ENCODE measurements around the gene TMEM186.

DNA sequence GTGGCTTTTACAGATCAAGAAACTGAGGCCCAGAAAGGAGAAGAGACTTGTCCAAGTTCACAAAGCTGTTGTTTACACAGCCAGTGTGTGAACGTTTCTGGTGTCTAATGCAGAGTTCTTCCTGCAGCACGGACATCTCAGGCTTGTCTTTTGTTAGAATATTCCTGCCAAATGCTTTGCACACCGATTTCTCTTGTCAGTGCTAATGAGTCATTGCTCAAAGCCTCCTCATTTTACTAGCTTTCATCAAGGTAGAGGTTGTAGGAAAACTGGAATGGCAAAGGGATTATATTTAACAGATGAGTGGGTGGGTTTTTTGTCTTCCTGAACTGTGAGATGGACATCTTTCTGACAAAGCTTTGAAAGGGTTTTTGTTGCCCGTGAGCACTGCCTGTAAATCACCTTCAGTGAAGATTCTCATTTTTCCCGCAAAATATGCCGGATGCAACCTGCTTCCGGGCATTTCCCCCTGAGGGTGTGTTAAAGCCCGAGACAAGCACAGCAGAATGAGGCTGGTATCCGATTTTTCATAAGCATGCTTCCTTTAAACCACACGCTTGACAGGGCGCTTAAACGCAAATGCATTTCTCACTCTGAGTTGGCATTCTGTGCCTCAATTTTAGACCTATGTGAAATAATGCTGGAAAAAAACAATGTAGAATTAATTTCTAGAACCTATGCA lies 14.9 kb upstream of the TMEM186 start:
- TF ChIP-seq, protein P1, sequence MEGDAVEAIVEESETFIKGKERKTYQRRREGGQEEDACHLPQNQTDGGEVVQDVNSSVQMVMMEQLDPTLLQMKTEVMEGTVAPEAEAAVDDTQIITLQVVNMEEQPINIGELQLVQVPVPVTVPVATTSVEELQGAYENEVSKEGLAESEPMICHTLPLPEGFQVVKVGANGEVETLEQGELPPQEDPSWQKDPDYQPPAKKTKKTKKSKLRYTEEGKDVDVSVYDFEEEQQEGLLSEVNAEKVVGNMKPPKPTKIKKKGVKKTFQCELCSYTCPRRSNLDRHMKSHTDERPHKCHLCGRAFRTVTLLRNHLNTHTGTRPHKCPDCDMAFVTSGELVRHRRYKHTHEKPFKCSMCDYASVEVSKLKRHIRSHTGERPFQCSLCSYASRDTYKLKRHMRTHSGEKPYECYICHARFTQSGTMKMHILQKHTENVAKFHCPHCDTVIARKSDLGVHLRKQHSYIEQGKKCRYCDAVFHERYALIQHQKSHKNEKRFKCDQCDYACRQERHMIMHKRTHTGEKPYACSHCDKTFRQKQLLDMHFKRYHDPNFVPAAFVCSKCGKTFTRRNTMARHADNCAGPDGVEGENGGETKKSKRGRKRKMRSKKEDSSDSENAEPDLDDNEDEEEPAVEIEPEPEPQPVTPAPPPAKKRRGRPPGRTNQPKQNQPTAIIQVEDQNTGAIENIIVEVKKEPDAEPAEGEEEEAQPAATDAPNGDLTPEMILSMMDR (IDR thresholded peaks at IDR 0.05; ENCODE audit: insufficient read depth, low read length, poor library complexity, severe bottlenecking), result no peak
- TF ChIP-seq EZH2phosphoT487 (conservative IDR thresholded peaks at IDR 0.05; ENCODE audit: low read length), result no peak
